Panc1 (cell line): ENCODE measurements around the gene SHE. TPM values are rescaled to one million over a fixed set of nuclear protein-coding genes. Genes with fewer than 3 reads are reported as not detected.

Experiments
- ATAC-seq: fragments of 200-7000 bp; cut with Tn5 transposase; 2 replicates; pipeline ENCODE4 v1.9.1; 2020; ENCODE audit warnings: mild to moderate bottlenecking, moderate library complexity
- BruUV-seq: library from RNA; stranded (reverse); fragments of 400-500 nt; replicated peaks from 2 replicates; lab custom pipeline; 2021; lab: Mats Ljungman, UMichigan
- CTCF ChIA-PET: fragments of 300-600 bp; sonication (Branson Sonifier 250); formaldehyde crosslinking; loops from one replicate; lab custom pipeline; 2022; ENCODE audit warnings: antibody characterized with exemption; lab: Charles Lee
- POLR2A ChIA-PET: fragments of 300-600 bp; sonication (Branson Sonifier 250); formaldehyde crosslinking; loops from one replicate; lab custom pipeline; 2022; ENCODE audit warnings: antibody characterized with exemption; lab: Charles Lee
- DNase-seq: peaks from one replicate; pipeline ENCODE4 v3.0.0-alpha.2; 2010; ENCODE audit warnings: low read depth, low spot score
- H3K27ac ChIP-seq: 2 replicates; pipeline ENCODE4 v1.5.1; 2011; ENCODE audit warnings: mild to moderate bottlenecking, low read length, inconsistent platforms
- H3K27me3 ChIP-seq: fragments of 200-500 bp; sonication (Bioruptor generic); 2 replicates; pipeline ENCODE4 v1.6.0; 2014; ENCODE audit warnings: low read length, inconsistent platforms; ENCODE audit not compliant: control insufficient read depth, insufficient read depth
- H3K36me3 ChIP-seq: fragments of 200-500 bp; sonication (Bioruptor generic); 2 replicates; pipeline ENCODE4 v1.5.1; 2014; ENCODE audit warnings: inconsistent platforms, mild to moderate bottlenecking, low read length, moderate library complexity; ENCODE audit not compliant: control insufficient read depth, insufficient read depth
- H3K4me1 ChIP-seq: 2 replicates; pipeline ENCODE4 v1.5.1; 2011; ENCODE audit warnings: inconsistent platforms, mild to moderate bottlenecking, low read length, moderate library complexity; ENCODE audit not compliant: control insufficient read depth, insufficient read depth
- H3K4me3 ChIP-seq, 2 experiments: 2 replicates each; pipeline ENCODE4 v1.5.1; 2011 to 2012; ENCODE audit warnings: low read depth in 2 of 2, low read length in 2 of 2, mild to moderate bottlenecking in 2 of 2, inconsistent platforms in 1 of 2, moderate library complexity in 1 of 2
- H3K9me3 ChIP-seq: fragments of 200-500 bp; sonication (Bioruptor generic); 2 replicates; pipeline ENCODE4 v1.5.1; 2014; ENCODE audit warnings: low read depth, mild to moderate bottlenecking, inconsistent platforms, low read length, moderate library complexity; ENCODE audit not compliant: control insufficient read depth, insufficient read depth
- POLR2AphosphoS5 ChIP-seq: IDR thresholded peaks from 2 replicates; pipeline ENCODE4 v1.6.1; 2012; ENCODE audit warnings: mild to moderate bottlenecking, low read depth, low read length, moderate library complexity
- SIN3A ChIP-seq: IDR thresholded peaks from 2 replicates; pipeline ENCODE4 v1.6.1; 2012; ENCODE audit warnings: low read depth, mild to moderate bottlenecking, low read length, moderate library complexity, borderline replicate concordance; ENCODE audit not compliant: insufficient read depth
- TCF7L2 ChIP-seq: IDR thresholded peaks from 2 replicates; pipeline ENCODE4 v1.6.1; 2011; ENCODE audit warnings: mild to moderate bottlenecking, low read depth, low read length, inconsistent platforms
- in situ Hi-C: cut with HindIII; loops from 2 replicates; pipeline ENCODE4 v1.10.0; 2016; ENCODE audit warnings: low sequenced_read_pairs, low pct_unique_long_range_greater_than_20kb
- intact Hi-C: fragments of 100-400 bp; cut with micrococcal nuclease; formaldehyde crosslinking; loops from one replicate; pipeline ENCODE4 v1.10.0; 2022; ENCODE audit not compliant: unreplicated experiment
- total RNA-seq: library from RNA; stranded (reverse); gene quantifications from one replicate; pipeline ENCODE4 v1.2.1, GENCODE V29; 2021; ENCODE audit not compliant: unreplicated experiment
- TF ChIP-seq, protein P1 (sequence below): fragments of 450-650 bp; IDR thresholded peaks from 2 replicates; pipeline ENCODE4 v1.5.1; 2017; ENCODE audit warnings: mild to moderate bottlenecking
- TF ChIP-seq, protein P2 (sequence below), 2 experiments: IDR thresholded peaks; 2 replicates each; pipeline ENCODE4 v1.6.1; 2011 to 2012; ENCODE audit warnings: low read depth in 2 of 2, control low read depth in 1 of 2, low read length in 1 of 2, mild to moderate bottlenecking in 1 of 2, moderate library complexity in 1 of 2; ENCODE audit not compliant: insufficient read depth in 1 of 2

Gene SHE
- total RNA-seq, 1 experiment from 2014 or later: 0.03 TPM

DNA sequence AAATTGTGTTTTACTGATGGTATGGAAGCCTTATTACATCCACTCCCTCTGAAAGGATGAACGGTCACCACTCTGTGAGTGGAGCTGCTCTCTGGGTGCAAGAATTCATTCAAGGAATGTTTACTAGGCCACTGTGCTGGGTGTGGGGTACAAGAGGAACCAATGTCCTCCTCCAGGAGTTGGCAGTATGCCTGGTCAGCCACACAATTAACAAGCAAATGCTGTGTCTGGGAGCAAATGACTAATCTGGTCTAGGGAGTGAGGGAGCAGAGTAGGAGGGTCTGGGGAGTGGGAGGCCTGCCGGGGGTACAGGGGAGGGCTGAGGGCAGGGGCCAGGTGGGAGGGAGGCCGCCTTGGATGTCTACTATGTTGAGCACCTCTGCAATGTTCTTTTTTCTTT is 27.4 kb downstream of the SHE start:
- ChIA-PET CTCF (interaction anchor here (1.0 kb wide), 1 partner anchor 72 kb away, joined by 3 read pairs; no protein-coding TSS in a partner anchor), POLR2A (no interaction called here)
- no peak overlapping the region for H3K4me3 ChIP-seq
- TF ChIP-seq POLR2AphosphoS5 (no peak), SIN3A (no peak), TCF7L2 (no peak)
- TF ChIP-seq, protein P1, sequence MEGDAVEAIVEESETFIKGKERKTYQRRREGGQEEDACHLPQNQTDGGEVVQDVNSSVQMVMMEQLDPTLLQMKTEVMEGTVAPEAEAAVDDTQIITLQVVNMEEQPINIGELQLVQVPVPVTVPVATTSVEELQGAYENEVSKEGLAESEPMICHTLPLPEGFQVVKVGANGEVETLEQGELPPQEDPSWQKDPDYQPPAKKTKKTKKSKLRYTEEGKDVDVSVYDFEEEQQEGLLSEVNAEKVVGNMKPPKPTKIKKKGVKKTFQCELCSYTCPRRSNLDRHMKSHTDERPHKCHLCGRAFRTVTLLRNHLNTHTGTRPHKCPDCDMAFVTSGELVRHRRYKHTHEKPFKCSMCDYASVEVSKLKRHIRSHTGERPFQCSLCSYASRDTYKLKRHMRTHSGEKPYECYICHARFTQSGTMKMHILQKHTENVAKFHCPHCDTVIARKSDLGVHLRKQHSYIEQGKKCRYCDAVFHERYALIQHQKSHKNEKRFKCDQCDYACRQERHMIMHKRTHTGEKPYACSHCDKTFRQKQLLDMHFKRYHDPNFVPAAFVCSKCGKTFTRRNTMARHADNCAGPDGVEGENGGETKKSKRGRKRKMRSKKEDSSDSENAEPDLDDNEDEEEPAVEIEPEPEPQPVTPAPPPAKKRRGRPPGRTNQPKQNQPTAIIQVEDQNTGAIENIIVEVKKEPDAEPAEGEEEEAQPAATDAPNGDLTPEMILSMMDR: no peak
- TF ChIP-seq, protein P2, sequence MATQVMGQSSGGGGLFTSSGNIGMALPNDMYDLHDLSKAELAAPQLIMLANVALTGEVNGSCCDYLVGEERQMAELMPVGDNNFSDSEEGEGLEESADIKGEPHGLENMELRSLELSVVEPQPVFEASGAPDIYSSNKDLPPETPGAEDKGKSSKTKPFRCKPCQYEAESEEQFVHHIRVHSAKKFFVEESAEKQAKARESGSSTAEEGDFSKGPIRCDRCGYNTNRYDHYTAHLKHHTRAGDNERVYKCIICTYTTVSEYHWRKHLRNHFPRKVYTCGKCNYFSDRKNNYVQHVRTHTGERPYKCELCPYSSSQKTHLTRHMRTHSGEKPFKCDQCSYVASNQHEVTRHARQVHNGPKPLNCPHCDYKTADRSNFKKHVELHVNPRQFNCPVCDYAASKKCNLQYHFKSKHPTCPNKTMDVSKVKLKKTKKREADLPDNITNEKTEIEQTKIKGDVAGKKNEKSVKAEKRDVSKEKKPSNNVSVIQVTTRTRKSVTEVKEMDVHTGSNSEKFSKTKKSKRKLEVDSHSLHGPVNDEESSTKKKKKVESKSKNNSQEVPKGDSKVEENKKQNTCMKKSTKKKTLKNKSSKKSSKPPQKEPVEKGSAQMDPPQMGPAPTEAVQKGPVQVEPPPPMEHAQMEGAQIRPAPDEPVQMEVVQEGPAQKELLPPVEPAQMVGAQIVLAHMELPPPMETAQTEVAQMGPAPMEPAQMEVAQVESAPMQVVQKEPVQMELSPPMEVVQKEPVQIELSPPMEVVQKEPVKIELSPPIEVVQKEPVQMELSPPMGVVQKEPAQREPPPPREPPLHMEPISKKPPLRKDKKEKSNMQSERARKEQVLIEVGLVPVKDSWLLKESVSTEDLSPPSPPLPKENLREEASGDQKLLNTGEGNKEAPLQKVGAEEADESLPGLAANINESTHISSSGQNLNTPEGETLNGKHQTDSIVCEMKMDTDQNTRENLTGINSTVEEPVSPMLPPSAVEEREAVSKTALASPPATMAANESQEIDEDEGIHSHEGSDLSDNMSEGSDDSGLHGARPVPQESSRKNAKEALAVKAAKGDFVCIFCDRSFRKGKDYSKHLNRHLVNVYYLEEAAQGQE (IDR thresholded peaks at IDR 0.05; ENCODE audit: insufficient read depth in 1 of 2, low read depth in 2 of 2, low read length in 1 of 2): no peak
- intact Hi-C loops (no loop called here), in situ Hi-C loops (no loop called here)
- BruUV-seq: no TSS peak
- no peaks in the 10 kb centered on the region for H3K36me3 ChIP-seq
- DNase-seq (no peak), ATAC-seq (0 out of 2 replicates have a peak, but pooled peaks have one; percentile 35)
- H3K4me1 ChIP-seq: peaks cover 2% of the 10 kb centered on the region; the same call in 1 of the 2 replicates
- no peaks in the 10 kb centered on the region for H3K27me3 ChIP-seq
- no peaks in the 10 kb centered on the region for H3K9me3 ChIP-seq
- H3K27ac ChIP-seq: no peak overlapping the region

DNA sequence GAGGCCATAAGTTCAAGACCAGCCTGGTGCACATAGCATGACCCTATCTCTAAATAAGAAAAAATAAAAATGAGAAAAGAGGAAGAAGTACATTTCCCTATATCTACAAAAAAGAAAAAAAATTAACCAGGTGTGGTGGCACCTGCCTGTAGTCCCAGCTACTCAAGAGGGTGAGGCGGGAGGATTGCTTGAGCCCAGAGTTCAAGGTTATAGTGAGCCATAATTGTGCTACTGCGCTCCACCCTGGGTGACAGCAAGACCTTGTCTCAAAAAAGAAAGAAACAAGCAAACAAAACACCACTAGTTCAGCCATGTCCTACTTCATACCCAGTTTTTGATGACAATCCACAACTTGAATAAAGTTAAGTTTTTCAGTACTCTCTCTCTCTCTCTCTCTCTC is 30.9 kb downstream of the SHE start:
- H3K27me3 ChIP-seq: no peaks in the 10 kb centered on the region
- BruUV-seq: no TSS peak
- in situ Hi-C loops (no loop called here), intact Hi-C loops (no loop called here)
- H3K36me3 ChIP-seq: no peaks in the 10 kb centered on the region
- POLR2A ChIA-PET: no interaction called here
- no peak overlapping the region for H3K4me3 ChIP-seq
- TF ChIP-seq, protein P1: no peak
- TF ChIP-seq TCF7L2 (no peak), SIN3A (no peak), POLR2AphosphoS5 (no peak)
- TF ChIP-seq, protein P2 (IDR thresholded peaks at IDR 0.05; ENCODE audit: insufficient read depth in 1 of 2, low read depth in 2 of 2, low read length in 1 of 2): no peak
- ATAC-seq (no peak), DNase-seq (no peak)
- H3K4me1 ChIP-seq: no peaks in the 10 kb centered on the region
- CTCF ChIA-PET: no interaction called here
- no peak overlapping the region for H3K27ac ChIP-seq
- no peaks in the 10 kb centered on the region for H3K9me3 ChIP-seq
